ENCODE measurements around the gene AIRE.
A peak's percentile ranks its signal among the peaks of the same experiment; 100 is the strongest.
"Not testable (repeated sequence)": the region's sequence is repeated elsewhere in the genome, so short reads cannot be mapped to it uniquely, and the experiment has no call there.

The AIRE gene

GRCh38 chr21:44302573-44303401 lies 17.1 kb downstream of the AIRE start:
- not testable (repeated sequence) for H3K36me3 ChIP-seq (ENCODE audit: control insufficient read depth, insufficient read depth, low read length, severe bottlenecking); H3K9ac ChIP-seq (ENCODE audit: low read length); H3K27me3 ChIP-seq (replicated peaks; ENCODE audit: control insufficient read depth, insufficient read depth, low read length); DNase-seq (ENCODE audit: low read depth); H3K4me3 ChIP-seq (ENCODE audit: low read length); H3K9me3 ChIP-seq (ENCODE audit: control insufficient read depth, low read length)
- peaks cover 36% of the 10 kb centered on the region for H3K4me1 ChIP-seq (ENCODE audit: control insufficient read depth, insufficient read depth, low read length)

GRCh38 chr21:44303490-44303981 lies 17.9 kb downstream of the AIRE start:
- Histone ChIP-seq H3K4me3 (ENCODE audit: low read length) (no peak overlapping the region), H3K4me1 (ENCODE audit: control insufficient read depth, insufficient read depth, low read length) (peaks cover 30% of the 10 kb centered on the region), H3K9me3 (ENCODE audit: control insufficient read depth, low read length) (no peaks in the 10 kb centered on the region), H3K36me3 (ENCODE audit: control insufficient read depth, insufficient read depth, low read length, severe bottlenecking) (peaks cover 5% of the 10 kb centered on the region), H3K9ac (ENCODE audit: low read length) (peak overlapping the region; percentile 4), H3K27me3 (replicated peaks; ENCODE audit: control insufficient read depth, insufficient read depth, low read length) (no peaks in the 10 kb centered on the region)
- no peak for DNase-seq (ENCODE audit: low read depth)

GRCh38 chr21:44304011-44304616 lies 18.4 kb downstream of the AIRE start:
- H3K27me3 ChIP-seq (replicated peaks; ENCODE audit: control insufficient read depth, insufficient read depth, low read length), result no peaks in the 10 kb centered on the region
- no peak overlapping the region for H3K4me3 ChIP-seq (ENCODE audit: low read length)
- DNase-seq (ENCODE audit: low read depth), result no peak
- H3K9me3 ChIP-seq (ENCODE audit: control insufficient read depth, low read length), result no peaks in the 10 kb centered on the region
- H3K9ac ChIP-seq (ENCODE audit: low read length), result peak overlapping the region; percentile 4
- peaks cover 5% of the 10 kb centered on the region for H3K36me3 ChIP-seq (ENCODE audit: control insufficient read depth, insufficient read depth, low read length, severe bottlenecking)
- H3K4me1 ChIP-seq (ENCODE audit: control insufficient read depth, insufficient read depth, low read length), result peaks cover 28% of the 10 kb centered on the region

- Histone ChIP-seq H3K27me3 (replicated peaks; ENCODE audit: control insufficient read depth, insufficient read depth, low read length) (no peaks in the 10 kb centered on the region), H3K36me3 (ENCODE audit: control insufficient read depth, insufficient read depth, low read length, severe bottlenecking) (peaks cover 5% of the 10 kb centered on the region), H3K4me1 (ENCODE audit: control insufficient read depth, insufficient read depth, low read length) (peaks cover 25% of the 10 kb centered on the region), H3K9ac (ENCODE audit: low read length) (no peak overlapping the region), H3K9me3 (ENCODE audit: control insufficient read depth, low read length) (no peaks in the 10 kb centered on the region), H3K4me3 (ENCODE audit: low read length) (no peak overlapping the region)
- DNase-seq (ENCODE audit: low read depth), result peak; percentile 70
Measured at GRCh38 chr21:44304877-44305293, 19.2 kb downstream of the AIRE start.

- Histone ChIP-seq H3K36me3 (ENCODE audit: control insufficient read depth, insufficient read depth, low read length, severe bottlenecking) (peaks cover 8% of the 10 kb centered on the region), H3K4me1 (ENCODE audit: control insufficient read depth, insufficient read depth, low read length) (peaks cover 24% of the 10 kb centered on the region), H3K9ac (ENCODE audit: low read length) (no peak overlapping the region), H3K4me3 (ENCODE audit: low read length) (no peak overlapping the region), H3K9me3 (ENCODE audit: control insufficient read depth, low read length) (no peaks in the 10 kb centered on the region), H3K27me3 (replicated peaks; ENCODE audit: control insufficient read depth, insufficient read depth, low read length) (no peaks in the 10 kb centered on the region)
- no peak for DNase-seq (ENCODE audit: low read depth)
Measured at GRCh38 chr21:44305691-44306090, 20.0 kb downstream of the AIRE start.

GRCh38 chr21:44306936-44307704 lies 21.4 kb downstream of the AIRE start:
- no peak overlapping the region for H3K9ac ChIP-seq (ENCODE audit: low read length)
- no peak overlapping the region for H3K4me3 ChIP-seq (ENCODE audit: low read length)
- H3K36me3 ChIP-seq (ENCODE audit: control insufficient read depth, insufficient read depth, low read length, severe bottlenecking), result peaks cover 22% of the 10 kb centered on the region
- DNase-seq (ENCODE audit: low read depth), result no peak
- H3K27me3 ChIP-seq (replicated peaks; ENCODE audit: control insufficient read depth, insufficient read depth, low read length), result no peaks in the 10 kb centered on the region
- peaks cover 16% of the 10 kb centered on the region for H3K4me1 ChIP-seq (ENCODE audit: control insufficient read depth, insufficient read depth, low read length)
- H3K9me3 ChIP-seq (ENCODE audit: control insufficient read depth, low read length), result no peaks in the 10 kb centered on the region

- Histone ChIP-seq H3K36me3 (ENCODE audit: control insufficient read depth, insufficient read depth, low read length, severe bottlenecking) (peaks cover 42% of the 10 kb centered on the region), H3K9ac (ENCODE audit: low read length) (no peak overlapping the region), H3K4me3 (ENCODE audit: low read length) (no peak overlapping the region), H3K4me1 (ENCODE audit: control insufficient read depth, insufficient read depth, low read length) (peaks cover 3% of the 10 kb centered on the region), H3K9me3 (ENCODE audit: control insufficient read depth, low read length) (no peaks in the 10 kb centered on the region), H3K27me3 (replicated peaks; ENCODE audit: control insufficient read depth, insufficient read depth, low read length) (no peaks in the 10 kb centered on the region)
- no peak for DNase-seq (ENCODE audit: low read depth)
Measured at GRCh38 chr21:44310628-44311507, 25.2 kb downstream of the AIRE start.

GRCh38 chr21:44312089-44312488 lies 26.4 kb downstream of the AIRE start:
- Histone ChIP-seq H3K9me3 (ENCODE audit: control insufficient read depth, low read length) (no peaks in the 10 kb centered on the region), H3K36me3 (ENCODE audit: control insufficient read depth, insufficient read depth, low read length, severe bottlenecking) (peaks cover 47% of the 10 kb centered on the region), H3K27me3 (replicated peaks; ENCODE audit: control insufficient read depth, insufficient read depth, low read length) (no peaks in the 10 kb centered on the region), H3K4me3 (ENCODE audit: low read length) (no peak overlapping the region), H3K9ac (ENCODE audit: low read length) (no peak overlapping the region), H3K4me1 (ENCODE audit: control insufficient read depth, insufficient read depth, low read length) (peaks cover 2% of the 10 kb centered on the region)
- no peak for DNase-seq (ENCODE audit: low read depth)

GRCh38 chr21:44312716-44313115 lies 27.0 kb downstream of the AIRE start:
- Histone ChIP-seq H3K4me1 (ENCODE audit: control insufficient read depth, insufficient read depth, low read length) (no peaks in the 10 kb centered on the region), H3K27me3 (replicated peaks; ENCODE audit: control insufficient read depth, insufficient read depth, low read length) (no peaks in the 10 kb centered on the region), H3K9ac (ENCODE audit: low read length) (no peak overlapping the region), H3K9me3 (ENCODE audit: control insufficient read depth, low read length) (no peaks in the 10 kb centered on the region), H3K36me3 (ENCODE audit: control insufficient read depth, insufficient read depth, low read length, severe bottlenecking) (peaks cover 48% of the 10 kb centered on the region), H3K4me3 (ENCODE audit: low read length) (no peak overlapping the region)
- no peak for DNase-seq (ENCODE audit: low read depth)

- DNase-seq (ENCODE audit: low read depth), result no peak
- Histone ChIP-seq H3K9ac (ENCODE audit: low read length) (no peak overlapping the region), H3K4me3 (ENCODE audit: low read length) (no peak overlapping the region), H3K9me3 (ENCODE audit: control insufficient read depth, low read length) (no peaks in the 10 kb centered on the region), H3K4me1 (ENCODE audit: control insufficient read depth, insufficient read depth, low read length) (no peaks in the 10 kb centered on the region), H3K36me3 (ENCODE audit: control insufficient read depth, insufficient read depth, low read length, severe bottlenecking) (peaks cover 53% of the 10 kb centered on the region), H3K27me3 (replicated peaks; ENCODE audit: control insufficient read depth, insufficient read depth, low read length) (no peaks in the 10 kb centered on the region)
Measured at GRCh38 chr21:44313451-44313850, 27.8 kb downstream of the AIRE start.
